Right lung (tissue), 5 donors: Measurements from ENCODE around the gene RYR1. TPM values are rescaled to one million over a fixed set of nuclear protein-coding genes. Genes with fewer than 3 reads are reported as not detected.
"Not testable (repeated sequence)": the region's sequence is repeated elsewhere in the genome, so short reads cannot be mapped to it uniquely, and the experiment has no call there.

Experiments
- DNase-seq, 2 donors: peaks; one replicate each; pipeline ENCODE4 v3.0.0-alpha.2; 2013
- polyA plus RNA-seq, 5 donors: library from polyadenylated mRNA; unstranded; fragments of 120-200 nt; gene quantifications; one replicate each; pipeline versions ENCODE4 v1.2.1 to v1.2.3, GENCODE V29; 2013; ENCODE audit warnings: inconsistent platforms in 1 of 5, low replicate concordance in 1 of 5; ENCODE audit not compliant: insufficient read length in 5 of 5, insufficient read depth in 1 of 5

Gene RYR1
- polyA plus RNA-seq, 5 donors: 2.0 to 24.3 (median 3.7) TPM

DNA sequence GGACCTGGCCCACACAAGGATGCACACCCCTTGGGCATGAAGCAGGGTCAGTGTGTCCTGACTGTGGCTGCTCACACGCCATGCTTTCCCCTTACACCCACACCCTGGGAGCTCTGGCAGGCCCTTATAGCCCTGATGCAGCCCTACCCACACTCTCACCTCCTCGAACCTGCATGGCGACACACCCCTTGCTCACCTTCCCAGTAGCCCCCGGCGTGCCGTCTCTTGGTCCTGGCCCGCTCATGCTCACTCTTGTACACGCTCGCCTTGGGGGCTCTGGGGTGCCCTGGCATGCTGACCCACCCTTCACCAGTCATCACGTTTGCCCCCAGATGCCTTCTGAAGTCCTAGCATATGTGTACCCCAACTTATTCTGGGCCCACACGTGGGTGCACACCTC lies 128.2 kb downstream of the RYR1 start:
- DNase-seq: no peak

GRCh38 chr19:38562096-38562495 lies 128.6 kb downstream of the RYR1 start:
- DNase-seq: no peak

GRCh38 chr19:38563475-38563874 lies 130.0 kb downstream of the RYR1 start:
- DNase-seq: no peak

GRCh38 chr19:38564981-38565690 lies 131.6 kb downstream of the RYR1 start:
- DNase-seq: no peak

DNA sequence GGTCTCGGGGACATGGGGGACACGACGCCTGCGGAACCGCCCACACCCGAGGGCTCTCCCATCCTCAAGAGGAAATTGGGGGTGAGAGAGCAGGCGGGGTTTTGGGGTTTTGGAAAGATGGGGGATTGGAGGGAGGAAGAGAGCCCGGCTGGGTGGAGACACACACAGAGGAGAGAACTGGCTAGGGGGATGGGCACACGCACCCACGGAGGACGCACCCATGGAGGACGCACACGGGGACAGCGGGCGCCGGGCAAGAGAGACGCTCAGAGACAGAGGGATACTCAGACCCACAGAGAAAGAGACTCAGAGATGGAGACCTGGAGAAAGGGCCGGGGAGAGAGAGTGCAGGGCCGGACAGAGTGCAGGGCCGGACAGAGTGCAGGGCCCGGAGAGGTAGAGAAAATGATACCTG lies 132.2 kb downstream of the RYR1 start:
- no peak for DNase-seq

DNA sequence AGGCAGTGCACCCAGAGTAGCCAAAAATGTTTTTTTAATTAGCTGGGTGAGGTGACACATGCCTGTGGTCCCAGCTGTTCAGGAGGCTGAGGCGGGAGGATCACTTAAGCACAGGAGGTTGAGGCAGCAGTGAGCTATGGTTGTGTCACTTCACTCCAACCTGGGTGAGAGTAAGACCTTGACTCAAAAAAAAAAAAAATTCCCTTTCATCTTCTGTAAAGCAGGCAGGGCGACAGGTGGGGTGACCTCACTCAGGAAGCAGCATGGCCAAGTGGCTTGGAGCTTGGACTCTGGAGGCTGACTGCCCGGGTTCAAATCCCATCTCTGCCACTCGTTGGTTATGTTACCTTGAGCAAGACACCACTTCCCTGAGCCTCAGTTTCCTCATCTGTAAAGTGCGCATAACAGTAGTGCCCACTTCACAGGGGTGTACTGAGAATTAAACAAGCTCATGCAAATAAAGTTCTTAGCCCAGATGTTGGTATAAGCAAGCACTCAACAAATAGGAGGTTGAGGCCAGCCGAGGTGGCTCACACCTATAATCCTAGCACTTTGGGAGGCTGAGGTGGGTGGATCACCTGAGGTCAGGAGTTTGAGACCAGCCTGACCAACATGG lies 136.0 kb downstream of the RYR1 start:
- DNase-seq: no peak

DNA sequence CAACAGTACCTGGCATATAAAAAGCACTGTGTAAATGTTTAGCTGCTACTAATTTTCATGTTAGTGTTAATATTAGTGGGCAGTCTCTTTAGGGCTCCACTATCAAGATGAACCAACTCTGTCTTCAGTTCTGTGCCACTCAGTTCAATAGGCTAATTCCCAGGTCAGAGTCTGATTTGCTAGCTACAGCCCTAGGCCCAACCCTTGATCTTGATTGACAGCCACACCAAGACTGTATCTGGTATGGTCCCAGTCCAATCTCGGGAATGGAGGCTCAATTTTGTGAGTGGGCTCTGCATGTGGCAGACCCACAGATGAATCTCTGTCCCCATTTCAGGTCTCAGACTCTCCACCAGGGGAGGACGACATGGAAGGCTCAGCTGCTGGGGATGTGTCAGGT lies 138.2 kb downstream of the RYR1 start:
- no peak for DNase-seq

GRCh38 chr19:38577826-38578225 lies 144.3 kb downstream of the RYR1 start:
- no peak for DNase-seq

DNA sequence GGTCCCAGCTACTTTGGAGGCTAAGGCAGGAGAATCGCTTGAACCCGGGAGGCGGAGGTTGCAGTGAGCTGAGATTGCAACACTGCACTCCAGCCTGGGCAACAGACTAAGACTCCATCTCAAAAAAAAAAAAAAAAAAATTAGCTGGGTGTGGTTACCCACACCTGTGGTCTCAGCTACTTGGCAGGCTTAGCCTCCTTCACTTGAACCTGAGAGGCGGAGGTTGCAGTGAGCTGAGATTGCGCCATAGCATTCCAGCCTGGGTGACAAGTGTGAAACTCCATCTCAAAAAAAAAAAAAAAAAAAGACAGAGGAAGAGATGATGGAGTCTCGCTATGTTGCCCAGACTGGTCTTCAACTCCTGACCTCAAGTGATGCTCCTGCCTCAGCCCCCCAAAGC lies 145.8 kb downstream of the RYR1 start:
- peak; percentile 20 to 25 for DNase-seq

- no peak for DNase-seq
Measured at GRCh38 chr19:38580080-38580479, 146.6 kb downstream of the RYR1 start.

DNA sequence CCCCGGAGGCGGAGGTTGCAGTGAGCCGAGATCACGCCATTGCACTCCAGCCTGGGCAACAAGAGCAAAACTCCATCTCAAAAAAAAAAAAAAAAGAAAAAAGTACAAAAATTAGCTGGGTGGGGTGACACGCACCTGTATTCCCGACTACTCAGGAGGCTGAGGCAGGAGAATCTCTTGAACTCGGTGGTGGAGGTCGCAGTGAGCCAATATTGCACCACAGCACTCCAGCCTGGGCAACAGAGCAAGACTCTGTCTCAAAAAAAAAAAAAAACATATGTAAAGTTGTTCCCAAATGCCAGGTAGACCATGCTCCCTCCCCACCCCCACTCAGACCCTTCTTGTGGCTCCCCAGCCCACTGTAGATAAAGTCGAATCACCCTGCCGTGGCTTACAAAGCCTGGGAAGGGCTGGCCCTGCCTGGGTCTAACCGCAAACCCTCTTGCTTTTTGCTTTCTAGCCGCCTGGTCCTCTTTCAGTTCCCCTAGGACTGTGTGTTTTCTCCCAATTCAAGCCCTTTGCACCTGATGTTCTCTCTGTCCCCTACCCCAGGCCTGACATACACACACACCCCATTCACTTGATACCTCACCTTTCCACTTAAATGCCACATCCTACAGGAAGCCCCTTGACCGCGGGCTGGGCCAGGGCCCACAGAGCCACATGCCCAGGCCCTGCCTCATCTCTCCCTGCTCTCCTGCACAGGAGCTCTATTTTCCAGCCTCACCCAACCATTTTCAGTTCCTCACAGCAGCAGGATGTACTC lies 149.9 kb downstream of the RYR1 start:
- no peak for DNase-seq

GRCh38 chr19:38583985-38584305 lies 150.5 kb downstream of the RYR1 start:
- DNase-seq: no peak

- no peak for DNase-seq
Measured at GRCh38 chr19:38587562-38587961, 154.1 kb downstream of the RYR1 start.

DNA sequence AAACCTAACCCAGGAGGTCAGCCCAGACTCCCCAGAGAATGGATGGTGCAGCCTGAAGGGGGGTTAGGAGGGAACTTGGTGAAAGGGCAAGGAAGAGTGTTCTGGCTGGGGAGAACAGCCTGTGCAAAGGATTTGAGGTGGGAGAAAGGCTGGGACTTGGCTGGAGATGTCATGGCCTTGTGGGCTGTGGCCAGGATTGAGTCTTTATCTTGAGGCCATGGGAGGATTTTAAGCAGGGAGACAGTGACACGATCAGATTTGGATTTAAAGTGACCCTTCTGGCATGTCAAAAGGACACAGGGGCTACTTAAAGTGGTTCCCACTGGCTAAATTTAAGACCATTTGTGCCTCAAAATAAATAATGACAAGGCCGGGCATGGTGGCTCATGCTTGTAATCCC lies 154.6 kb downstream of the RYR1 start:
- no peak for DNase-seq

DNA sequence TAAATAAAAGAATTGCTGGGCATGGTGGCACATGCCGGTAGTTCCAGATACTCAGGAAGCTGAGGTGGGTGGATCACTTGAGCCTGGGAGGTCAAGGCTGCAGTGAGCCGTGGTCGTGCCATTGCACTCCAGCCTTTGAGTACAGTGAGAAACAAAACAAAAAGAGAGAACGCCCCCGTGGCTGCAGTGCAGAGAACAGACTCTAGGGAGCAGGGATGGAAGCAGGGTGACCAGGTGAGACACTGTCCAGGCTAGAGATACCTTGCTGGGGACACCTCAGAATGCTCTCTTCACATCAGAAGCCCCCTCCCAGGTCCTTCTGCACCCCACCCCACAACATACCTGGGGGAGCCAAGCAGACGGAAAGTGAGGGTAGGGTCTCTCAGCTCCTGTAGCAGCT lies 159.4 kb downstream of the RYR1 start:
- DNase-seq: no peak

DNA sequence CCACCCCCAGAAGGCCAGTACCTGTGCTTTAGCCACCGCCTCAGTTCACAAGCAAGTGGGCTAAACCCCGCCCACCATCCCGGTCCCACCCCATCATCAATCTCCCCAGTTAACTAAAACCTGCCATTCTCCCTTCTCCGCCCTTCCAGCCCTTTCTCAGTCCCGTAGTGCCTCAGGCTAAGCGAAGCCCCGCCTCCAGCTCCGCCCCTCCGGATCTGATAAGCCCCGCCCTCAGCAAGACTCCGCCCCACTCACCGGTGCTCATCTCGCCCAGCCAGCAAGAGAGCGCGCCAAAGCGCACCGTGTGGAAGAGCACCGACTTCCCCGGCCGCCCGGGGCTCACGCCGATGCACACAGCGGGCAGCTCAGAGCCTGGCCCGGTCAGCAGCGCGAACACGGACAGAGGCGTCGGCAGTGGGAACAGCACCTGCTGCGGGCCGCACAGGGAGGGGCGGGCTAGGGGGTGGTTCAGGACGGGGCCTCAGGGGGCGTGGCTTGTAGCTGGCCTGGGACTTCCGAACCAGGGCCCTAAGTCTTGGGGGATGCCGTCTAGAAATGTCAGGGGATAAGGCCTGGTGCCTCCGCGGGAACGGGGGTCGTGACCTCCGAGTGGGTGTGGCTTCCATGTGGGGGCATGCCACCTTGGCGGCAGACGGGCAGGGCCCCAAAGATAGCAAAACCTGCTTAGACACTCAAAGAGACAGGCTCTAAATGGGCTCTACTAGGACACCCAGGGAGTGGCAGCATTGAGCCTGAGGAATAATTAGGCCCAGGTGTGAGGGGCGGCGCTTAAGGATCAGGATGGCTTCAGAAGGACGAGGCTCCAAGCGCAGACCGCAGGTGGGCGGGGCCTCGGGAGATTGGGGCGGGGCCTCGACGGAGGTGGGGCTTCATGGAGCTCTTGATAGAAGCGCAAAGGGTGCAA lies 162.8 kb downstream of the RYR1 start:
- peak in 1 of 2 donors; percentile 5 for DNase-seq

DNA sequence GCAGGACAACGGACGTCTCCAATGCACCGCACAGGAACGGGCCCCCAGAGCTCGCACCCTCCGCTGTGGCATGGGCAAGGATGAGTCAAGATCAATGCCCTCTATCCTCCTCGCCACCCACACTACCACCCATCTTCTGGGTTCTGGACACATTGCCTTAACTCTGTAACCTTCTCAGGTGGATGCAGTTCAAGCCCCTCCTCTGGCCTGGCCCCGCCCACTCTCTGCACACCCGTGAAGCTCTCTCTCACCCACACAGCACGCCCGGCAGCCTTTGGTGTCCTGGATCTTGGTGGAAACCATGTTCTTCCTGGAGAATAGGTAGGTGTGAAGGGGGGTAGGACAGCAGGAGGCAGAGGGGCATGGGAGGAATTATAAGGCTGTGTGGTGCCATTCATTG lies 163.6 kb downstream of the RYR1 start:
- DNase-seq: no peak

DNA sequence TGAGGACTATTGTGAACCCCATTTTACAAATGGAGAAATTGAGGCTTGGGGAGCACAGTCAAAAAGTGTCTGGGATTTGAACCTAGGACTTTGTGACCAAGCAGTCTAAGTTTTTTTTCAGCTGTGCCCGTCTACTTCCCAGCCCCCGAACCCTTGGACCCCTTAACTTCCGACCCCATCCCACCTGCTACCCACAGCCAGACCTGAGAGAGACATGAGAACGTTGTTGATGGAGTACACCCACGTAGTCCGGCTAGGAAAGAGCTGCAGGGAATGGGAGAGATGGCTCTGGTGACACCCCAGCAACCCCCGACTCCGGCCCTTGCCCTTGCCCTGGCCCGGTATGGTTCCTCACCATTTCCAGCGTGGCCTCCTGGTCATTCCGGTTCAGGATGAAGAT lies 166.2 kb downstream of the RYR1 start:
- no peak for DNase-seq

DNA sequence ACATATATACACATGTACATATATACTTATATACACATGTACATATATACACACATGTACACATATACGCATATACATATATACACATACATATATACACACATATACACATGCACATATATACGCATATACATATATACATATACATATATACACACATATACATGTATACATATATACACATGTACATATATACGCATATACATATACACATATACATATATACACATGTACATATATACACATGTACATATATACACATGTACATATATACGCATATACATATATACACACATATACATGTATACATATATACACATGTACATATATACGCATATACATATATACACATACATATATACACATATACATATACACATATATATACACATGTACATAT lies 169.4 kb downstream of the RYR1 start:
- not testable (repeated sequence) for DNase-seq

DNA sequence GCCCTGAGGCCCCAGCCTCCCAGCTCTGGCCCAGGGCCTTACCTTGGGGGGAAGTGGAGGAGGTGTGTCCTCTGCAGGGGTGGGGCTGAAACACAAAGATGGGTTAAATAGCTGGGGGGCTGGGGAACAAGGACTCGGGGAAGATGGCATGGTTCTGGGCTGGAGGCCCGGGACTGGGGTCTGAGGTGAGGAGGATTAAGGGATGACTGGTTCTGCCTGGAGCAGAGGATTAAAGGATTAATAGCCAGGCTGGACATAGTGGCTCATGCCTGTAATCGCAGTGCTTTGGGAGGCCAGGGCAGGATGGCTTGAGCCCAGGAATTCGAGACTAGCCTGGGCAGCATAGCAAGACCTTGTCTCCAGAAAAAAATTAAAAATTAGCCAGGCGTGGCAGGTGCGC lies 172.6 kb downstream of the RYR1 start:
- no peak for DNase-seq

- DNase-seq: no peak
Measured at GRCh38 chr19:38614289-38614688, 180.8 kb downstream of the RYR1 start.

GRCh38 chr19:38615007-38615581 lies 181.6 kb downstream of the RYR1 start:
- no peak for DNase-seq
